Measurements from ENCODE around the gene TP53BP1.

The TP53BP1 gene

GRCh38 chr15:43510200-43511011 lies 17.4 kb upstream of the TP53BP1 start:
- CTCF ChIA-PET = interaction anchor here (0.9 to 4.8 kb wide), 8 partner anchors 9 to 134 kb away, joined by 3 to 11 read pairs (median 5); partner anchors contain the start of gene TP53BP1
- no peak for TF ChIP-seq CTCF (IDR thresholded peaks at IDR 0.05; ENCODE audit: control extremely low read depth, extremely low read depth, low read depth, missing control alignments)

DNA sequence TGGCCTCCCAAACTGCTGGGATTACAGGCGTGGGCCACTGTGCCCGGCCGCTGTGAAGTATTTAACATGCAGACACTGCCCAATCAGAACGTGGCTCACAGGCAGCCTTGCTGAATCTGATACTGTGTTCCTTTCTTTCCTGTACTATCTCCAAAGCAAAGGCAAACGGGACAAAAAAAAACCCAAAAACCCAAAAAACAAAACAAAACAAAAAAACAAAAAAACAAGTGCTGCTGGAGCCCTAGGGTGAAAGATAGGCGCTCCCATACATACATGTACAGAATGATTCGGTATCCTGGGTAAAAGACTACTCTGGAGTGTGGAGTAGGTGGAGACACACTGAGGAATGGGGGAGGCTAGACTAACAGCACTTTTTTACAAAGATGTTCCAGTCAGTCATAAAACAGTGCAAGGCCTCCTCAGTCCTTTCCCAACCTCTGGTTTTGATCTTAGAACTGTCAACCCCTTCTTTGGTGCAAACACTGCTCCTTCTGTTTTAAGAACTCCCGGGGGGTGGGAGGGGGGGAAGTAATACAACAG lies 16.8 kb upstream of the TP53BP1 start:
- ChIA-PET CTCF (interaction anchor here (1.2 to 4.8 kb wide), 5 partner anchors 9 to 133 kb away, joined by 3 to 11 read pairs (median 8); partner anchors contain the start of gene TP53BP1), POLR2A (no interaction called here)
- DNase-seq (ENCODE audit: extremely low spot score) = no peak
- TF ChIP-seq CTCF (IDR thresholded peaks at IDR 0.05; ENCODE audit: control extremely low read depth, extremely low read depth, low read depth, missing control alignments) = no peak

More at GRCh38 chr15:43510200-43511011, 17.4 kb upstream of the TP53BP1 start:
- POLR2A ChIA-PET = interaction anchor here (0.8 kb wide), 1 partner anchor 69 kb away, joined by 3 read pairs; no protein-coding TSS in a partner anchor
- DNase-seq (ENCODE audit: extremely low spot score) = peak; percentile 98

- ChIA-PET POLR2A (no interaction called here), CTCF (interaction anchor here (0.9 to 4.8 kb wide), 3 partner anchors 10 to 133 kb away, joined by 3 to 11 read pairs (median 3); no protein-coding TSS in a partner anchor)
- TF ChIP-seq CTCF (IDR thresholded peaks at IDR 0.05; ENCODE audit: control extremely low read depth, extremely low read depth, low read depth, missing control alignments) = no peak
- DNase-seq (ENCODE audit: extremely low spot score) = no peak
Measured at GRCh38 chr15:43508991-43509659, 16.2 kb upstream of the TP53BP1 start.

GRCh38 chr15:43508421-43508820 lies 15.5 kb upstream of the TP53BP1 start:
- POLR2A ChIA-PET = no interaction called here
- DNase-seq (ENCODE audit: extremely low spot score) = no peak
- CTCF ChIA-PET = interaction anchor here (0.9 to 1.7 kb wide), 3 partner anchors 9 to 266 kb away, joined by 3 read pairs; no protein-coding TSS in a partner anchor
- no peak for TF ChIP-seq CTCF (IDR thresholded peaks at IDR 0.05; ENCODE audit: control extremely low read depth, extremely low read depth, low read depth, missing control alignments)

DNA sequence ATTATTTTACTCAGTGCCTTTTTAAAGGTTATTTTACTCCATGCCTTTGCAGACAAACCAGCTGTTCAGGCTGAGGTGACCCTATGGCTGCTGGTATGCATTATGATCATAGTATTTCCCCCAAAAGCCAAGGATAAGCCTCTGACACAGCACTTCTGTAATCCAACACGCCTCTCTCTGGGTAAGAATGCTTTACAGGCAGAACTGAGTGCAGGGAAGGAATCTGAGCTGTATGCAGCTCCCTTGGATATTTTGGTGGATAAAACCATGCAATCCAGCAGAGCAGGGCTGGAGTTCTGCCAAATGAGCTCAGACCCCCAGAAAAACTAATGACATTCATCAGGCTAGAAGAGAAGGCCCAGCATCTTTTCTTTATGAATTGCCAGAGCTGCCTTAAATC lies 12.8 kb upstream of the TP53BP1 start:
- ChIA-PET CTCF (interaction anchor here (0.8 to 1.9 kb wide), 2 partner anchors 8 to 9 kb away, joined by 3 to 4 read pairs; no protein-coding TSS in a partner anchor), POLR2A (no interaction called here)
- no peak for DNase-seq (ENCODE audit: extremely low spot score)
- TF ChIP-seq CTCF (IDR thresholded peaks at IDR 0.05; ENCODE audit: control extremely low read depth, extremely low read depth, low read depth, missing control alignments) = no peak

DNA sequence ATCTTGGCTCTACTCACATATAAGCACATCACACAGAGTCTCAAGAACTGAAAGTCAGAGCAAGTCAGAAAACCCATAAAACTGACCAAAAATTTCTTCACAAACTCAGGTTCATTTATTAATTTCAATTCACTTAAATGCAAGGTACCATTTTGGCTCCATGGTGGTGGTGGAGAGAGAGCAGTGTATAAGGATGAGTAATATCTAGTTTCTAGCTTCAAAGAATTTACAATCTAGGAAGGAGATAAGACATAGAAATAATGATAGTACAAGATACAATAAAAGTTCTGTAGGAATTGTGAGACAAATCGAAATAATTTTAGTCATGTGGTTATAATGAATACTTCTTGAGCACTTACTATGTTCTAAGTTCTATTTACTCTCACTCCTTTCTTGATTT lies 6.7 kb upstream of the TP53BP1 start:
- POLR2A ChIA-PET = no interaction called here
- CTCF ChIA-PET = interaction anchor here (1.0 to 2.8 kb wide), 3 partner anchors 9 to 14 kb away, joined by 3 to 11 read pairs (median 3); no protein-coding TSS in a partner anchor
- no peak for DNase-seq (ENCODE audit: extremely low spot score)
- TF ChIP-seq CTCF (IDR thresholded peaks at IDR 0.05; ENCODE audit: control extremely low read depth, extremely low read depth, low read depth, missing control alignments) = no peak
